IMR-90 (cell line): ENCODE data around the gene KRTAP5-10.

Source experiments
- MAFK ChIP-seq: IDR thresholded peaks from 2 replicates; pipeline ENCODE4 v1.6.1; 2012; ENCODE audit warnings: low read depth, low read length, improper control_type of control experiment
- POLR2A ChIP-seq: IDR thresholded peaks from 2 replicates; pipeline ENCODE4 v1.6.1; 2012; ENCODE audit warnings: mild to moderate bottlenecking, low read depth, low read length
- TF ChIP-seq, protein P1 (sequence below): conservative IDR thresholded peaks from 2 replicates; pipeline ENCODE4 v1.5.1; 2012; ENCODE audit warnings: mild to moderate bottlenecking, low read depth, low read length, improper control_type of control experiment

DNA sequence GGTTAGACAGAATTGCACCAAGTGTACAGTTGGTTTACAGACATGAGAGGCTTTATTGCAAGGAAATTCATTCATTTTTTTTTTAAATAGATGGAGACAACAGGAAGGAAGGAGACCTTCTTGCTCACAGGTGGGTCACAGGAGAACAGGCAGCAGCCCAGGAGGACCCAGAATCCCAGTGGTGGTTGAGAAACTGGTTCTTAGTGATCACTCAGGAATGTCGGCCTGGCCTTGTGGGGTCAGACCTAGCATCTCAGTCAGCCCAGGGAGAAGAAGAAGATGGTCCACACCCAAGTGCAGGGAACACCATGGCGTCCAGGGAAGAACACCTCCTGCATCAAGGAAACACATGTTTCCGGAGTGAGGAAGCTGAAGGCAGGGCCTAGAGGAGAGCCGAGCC is 16.5 kb downstream of the KRTAP5-10 start:
- TF ChIP-seq, protein P1, sequence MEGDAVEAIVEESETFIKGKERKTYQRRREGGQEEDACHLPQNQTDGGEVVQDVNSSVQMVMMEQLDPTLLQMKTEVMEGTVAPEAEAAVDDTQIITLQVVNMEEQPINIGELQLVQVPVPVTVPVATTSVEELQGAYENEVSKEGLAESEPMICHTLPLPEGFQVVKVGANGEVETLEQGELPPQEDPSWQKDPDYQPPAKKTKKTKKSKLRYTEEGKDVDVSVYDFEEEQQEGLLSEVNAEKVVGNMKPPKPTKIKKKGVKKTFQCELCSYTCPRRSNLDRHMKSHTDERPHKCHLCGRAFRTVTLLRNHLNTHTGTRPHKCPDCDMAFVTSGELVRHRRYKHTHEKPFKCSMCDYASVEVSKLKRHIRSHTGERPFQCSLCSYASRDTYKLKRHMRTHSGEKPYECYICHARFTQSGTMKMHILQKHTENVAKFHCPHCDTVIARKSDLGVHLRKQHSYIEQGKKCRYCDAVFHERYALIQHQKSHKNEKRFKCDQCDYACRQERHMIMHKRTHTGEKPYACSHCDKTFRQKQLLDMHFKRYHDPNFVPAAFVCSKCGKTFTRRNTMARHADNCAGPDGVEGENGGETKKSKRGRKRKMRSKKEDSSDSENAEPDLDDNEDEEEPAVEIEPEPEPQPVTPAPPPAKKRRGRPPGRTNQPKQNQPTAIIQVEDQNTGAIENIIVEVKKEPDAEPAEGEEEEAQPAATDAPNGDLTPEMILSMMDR: no peak
- TF ChIP-seq POLR2A (no peak), MAFK (no peak)
